ENCODE results near the gene MED10. TPM values are rescaled to one million over a fixed set of nuclear protein-coding genes. Genes with fewer than 3 reads are reported as not detected.
A peak's percentile ranks its signal among the peaks of the same experiment; 100 is the strongest.

MED10 gene
- total RNA-seq, 1 donor from 2014 or later, result 38.3 TPM

- peak overlapping the region; percentile 97 for H3K4me3 ChIP-seq (ENCODE audit: low read depth, low read length)
- no peak for DNase-seq (ENCODE audit: low read depth)
- TF ChIP-seq CTCF (conservative IDR thresholded peaks at IDR 0.05; ENCODE audit: low read depth, low read length), result no peak
Observed at GRCh38 chr5:6376974-6377520, 1.3 kb downstream of the MED10 start.

- DNase-seq (ENCODE audit: low read depth), result no peak
- no peak for TF ChIP-seq CTCF (conservative IDR thresholded peaks at IDR 0.05; ENCODE audit: low read depth, low read length)
- H3K4me3 ChIP-seq (ENCODE audit: low read depth, low read length), result no peak overlapping the region
Observed at GRCh38 chr5:6373081-6373846, 5.1 kb downstream of the MED10 start.

- no peak for TF ChIP-seq CTCF (conservative IDR thresholded peaks at IDR 0.05; ENCODE audit: low read depth, low read length)
- no peak for DNase-seq (ENCODE audit: low read depth)
- no peak overlapping the region for H3K4me3 ChIP-seq (ENCODE audit: low read depth, low read length)
Observed at GRCh38 chr5:6372251-6373080, 5.9 kb downstream of the MED10 start.

DNA sequence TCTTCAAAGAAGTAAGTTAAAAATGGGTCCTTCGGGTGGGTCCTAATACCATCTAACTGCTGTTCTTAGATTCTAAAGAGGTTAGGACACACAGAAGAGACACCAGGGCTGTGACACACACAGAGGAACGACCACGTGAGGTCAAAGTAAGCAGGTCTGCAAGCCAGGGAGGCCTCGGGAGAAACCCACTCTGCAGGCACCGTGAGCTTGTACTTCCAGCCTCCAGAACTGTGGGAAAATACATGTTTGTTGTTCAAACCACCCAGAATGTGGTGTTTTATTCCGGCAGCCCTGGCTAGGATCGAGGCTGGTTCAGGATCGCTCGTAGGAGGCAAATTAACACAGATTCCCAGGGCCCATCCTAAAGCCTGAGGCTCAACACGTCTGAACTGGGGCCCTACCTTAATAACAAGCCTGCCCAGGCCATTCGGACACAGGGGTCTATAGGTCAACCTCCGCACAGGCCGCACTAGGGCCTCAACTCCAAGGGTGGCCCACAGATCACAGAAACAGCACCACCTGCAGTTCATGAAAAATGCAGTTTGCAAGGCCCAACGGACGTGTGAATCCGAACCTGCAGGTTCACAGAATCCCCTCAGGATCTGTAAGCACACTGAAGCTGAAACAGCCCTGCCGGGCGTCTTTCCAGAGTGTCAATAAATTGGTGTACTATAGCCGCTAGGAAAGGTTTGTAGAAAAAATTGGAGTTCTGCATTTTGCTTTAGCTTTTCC lies 7.1 kb downstream of the MED10 start:
- TF ChIP-seq CTCF (conservative IDR thresholded peaks at IDR 0.05; ENCODE audit: low read depth, low read length), result peak; percentile 2
- no peak overlapping the region for H3K4me3 ChIP-seq (ENCODE audit: low read depth, low read length)
- DNase-seq (ENCODE audit: low read depth), result no peak

GRCh38 chr5:6370580-6370979 lies 7.8 kb downstream of the MED10 start:
- no peak for TF ChIP-seq CTCF (conservative IDR thresholded peaks at IDR 0.05; ENCODE audit: low read depth, low read length)
- H3K4me3 ChIP-seq (ENCODE audit: low read depth, low read length), result no peak overlapping the region
- DNase-seq (ENCODE audit: low read depth), result no peak

GRCh38 chr5:6365977-6366590 lies 12.3 kb downstream of the MED10 start:
- no peak for TF ChIP-seq CTCF (conservative IDR thresholded peaks at IDR 0.05; ENCODE audit: low read depth, low read length)
- H3K4me3 ChIP-seq (ENCODE audit: low read depth, low read length), result no peak overlapping the region
- DNase-seq (ENCODE audit: low read depth), result no peak

Data from epithelial cell of proximal tubule (primary cell).